Prostate gland (tissue), 2 donors: ENCODE results near the gene TRMT2A.

ENCODE experiments used
- POLR2A ChIP-seq: fragments of 450-650 bp; IDR thresholded peaks from one replicate; pipeline ENCODE4 v1.6.1; 2016; ENCODE audit warnings: antibody characterized with exemption, mild to moderate bottlenecking
- POLR2AphosphoS5 ChIP-seq: sonication (generic); formaldehyde crosslinking; IDR thresholded peaks from one replicate; pipeline ENCODE4 v1.6.1; 2017; ENCODE audit warnings: antibody characterized with exemption
- TF ChIP-seq, protein P1 (sequence below), 4 experiments: fragments of 200-600 bp in 2 of 4; fragments of 450-650 bp in 2 of 4; sonication (generic) in 2 of 4; IDR thresholded peaks; 1 replicate in 3 of 4; 2 replicates in 1 of 4; pipeline ENCODE4 v1.5.1; 2016 to 2019; ENCODE audit warnings: antibody characterized with exemption in 4 of 4, mild to moderate bottlenecking in 2 of 4, moderate library complexity in 2 of 4

DNA sequence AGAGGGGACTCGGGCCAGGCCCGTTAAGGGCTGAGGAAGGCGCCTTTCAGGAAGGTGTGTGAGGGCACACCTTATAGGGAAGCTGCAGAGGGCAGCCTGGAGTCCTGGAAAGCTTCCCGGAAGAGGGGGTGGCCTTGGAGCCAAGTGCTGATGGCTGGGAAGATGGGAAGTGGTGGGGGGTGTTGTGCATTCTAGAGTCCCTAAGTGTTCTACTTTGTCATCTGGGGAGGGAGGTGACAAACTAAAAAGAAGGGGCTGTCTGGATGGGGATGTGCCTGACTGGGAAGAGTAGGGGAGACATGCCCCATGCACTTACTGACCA, 21.4 kb upstream of the TRMT2A start:
- TF ChIP-seq, protein P1, sequence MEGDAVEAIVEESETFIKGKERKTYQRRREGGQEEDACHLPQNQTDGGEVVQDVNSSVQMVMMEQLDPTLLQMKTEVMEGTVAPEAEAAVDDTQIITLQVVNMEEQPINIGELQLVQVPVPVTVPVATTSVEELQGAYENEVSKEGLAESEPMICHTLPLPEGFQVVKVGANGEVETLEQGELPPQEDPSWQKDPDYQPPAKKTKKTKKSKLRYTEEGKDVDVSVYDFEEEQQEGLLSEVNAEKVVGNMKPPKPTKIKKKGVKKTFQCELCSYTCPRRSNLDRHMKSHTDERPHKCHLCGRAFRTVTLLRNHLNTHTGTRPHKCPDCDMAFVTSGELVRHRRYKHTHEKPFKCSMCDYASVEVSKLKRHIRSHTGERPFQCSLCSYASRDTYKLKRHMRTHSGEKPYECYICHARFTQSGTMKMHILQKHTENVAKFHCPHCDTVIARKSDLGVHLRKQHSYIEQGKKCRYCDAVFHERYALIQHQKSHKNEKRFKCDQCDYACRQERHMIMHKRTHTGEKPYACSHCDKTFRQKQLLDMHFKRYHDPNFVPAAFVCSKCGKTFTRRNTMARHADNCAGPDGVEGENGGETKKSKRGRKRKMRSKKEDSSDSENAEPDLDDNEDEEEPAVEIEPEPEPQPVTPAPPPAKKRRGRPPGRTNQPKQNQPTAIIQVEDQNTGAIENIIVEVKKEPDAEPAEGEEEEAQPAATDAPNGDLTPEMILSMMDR (IDR thresholded peaks at IDR 0.05): no peak
- TF ChIP-seq POLR2AphosphoS5 (no peak), POLR2A (no peak)
